ENCODE results near the gene ANKRD9. TPM values are rescaled to one million over a fixed set of nuclear protein-coding genes. Genes with fewer than 3 reads are reported as not detected.
A peak's percentile ranks its signal among the peaks of the same experiment; 100 is the strongest.

Gene ANKRD9
- total and polyA plus RNA-seq, 12 donors: 94.4 to 264 (median 120) TPM

DNA sequence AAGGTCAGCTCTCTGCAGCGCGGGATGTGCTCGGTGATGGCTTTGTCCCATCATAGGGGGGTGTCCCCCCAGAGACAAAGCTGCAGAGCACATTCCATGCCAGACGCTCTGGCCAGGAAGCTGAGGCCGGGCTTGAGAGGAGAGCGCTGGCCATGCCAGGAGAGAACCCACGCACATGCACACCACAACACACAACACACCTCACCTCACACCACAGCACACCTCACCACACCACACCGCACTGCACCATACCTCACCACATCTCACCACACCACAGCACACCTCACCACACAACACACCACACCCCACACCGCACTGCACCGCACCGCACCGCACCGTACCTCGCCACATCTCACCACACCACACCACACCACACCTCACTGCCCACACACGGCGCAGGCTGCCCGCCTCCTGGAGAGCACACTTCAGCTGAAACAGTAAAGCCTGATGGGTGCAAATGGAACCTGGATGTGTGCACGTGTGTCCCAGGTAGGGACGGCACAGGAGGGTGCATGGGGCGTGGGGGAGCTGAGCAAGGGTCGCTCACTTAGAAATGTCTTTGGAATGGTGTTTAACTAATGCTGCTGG, 10.8 kb downstream of the ANKRD9 start:
- H3K9me3 ChIP-seq: no peaks in the 10 kb centered on the region
- peaks cover 9 to 60% (median 29%) of the 10 kb centered on the region in 9 donors for H3K4me1 ChIP-seq
- H3K27me3 ChIP-seq: no peaks in the 10 kb centered on the region
- peak overlapping the region in 9 of 10 donors; percentile 61 to 96 (median 89) for H3K27ac ChIP-seq
- 75 to 81% methylated on average over 21 of the region's 21 CpGs for WGBS, 2 donors
- DNase-seq (no peak), ATAC-seq (peak in 2 of 8 donors; percentile 4 to 24)
- no peak overlapping the region for H3K4me3 ChIP-seq
- intact Hi-C loops (cut with DNase I): loop anchor here in 1 of 10 donors (2.0 kb wide), 1 partner anchor 48 kb away; no protein-coding TSS in a partner anchor
- TF ChIP-seq, protein P1, sequence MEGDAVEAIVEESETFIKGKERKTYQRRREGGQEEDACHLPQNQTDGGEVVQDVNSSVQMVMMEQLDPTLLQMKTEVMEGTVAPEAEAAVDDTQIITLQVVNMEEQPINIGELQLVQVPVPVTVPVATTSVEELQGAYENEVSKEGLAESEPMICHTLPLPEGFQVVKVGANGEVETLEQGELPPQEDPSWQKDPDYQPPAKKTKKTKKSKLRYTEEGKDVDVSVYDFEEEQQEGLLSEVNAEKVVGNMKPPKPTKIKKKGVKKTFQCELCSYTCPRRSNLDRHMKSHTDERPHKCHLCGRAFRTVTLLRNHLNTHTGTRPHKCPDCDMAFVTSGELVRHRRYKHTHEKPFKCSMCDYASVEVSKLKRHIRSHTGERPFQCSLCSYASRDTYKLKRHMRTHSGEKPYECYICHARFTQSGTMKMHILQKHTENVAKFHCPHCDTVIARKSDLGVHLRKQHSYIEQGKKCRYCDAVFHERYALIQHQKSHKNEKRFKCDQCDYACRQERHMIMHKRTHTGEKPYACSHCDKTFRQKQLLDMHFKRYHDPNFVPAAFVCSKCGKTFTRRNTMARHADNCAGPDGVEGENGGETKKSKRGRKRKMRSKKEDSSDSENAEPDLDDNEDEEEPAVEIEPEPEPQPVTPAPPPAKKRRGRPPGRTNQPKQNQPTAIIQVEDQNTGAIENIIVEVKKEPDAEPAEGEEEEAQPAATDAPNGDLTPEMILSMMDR (IDR thresholded peaks at IDR 0.05): no peak
- peaks cover 0 to 33% (median 6%) of the 10 kb centered on the region in 9 donors for H3K36me3 ChIP-seq

GRCh38 chr14:102497998-102498677, 11.4 kb downstream of the ANKRD9 start:
- WGBS, 2 donors: 77 to 84% methylated on average over 30 of the region's 30 CpGs
- TF ChIP-seq, protein P1 (IDR thresholded peaks at IDR 0.05): peak in 5 of 9 donors; percentile 13 to 36 (median 26)
- Histone ChIP-seq H3K27ac (peak overlapping the region in 9 of 10 donors; percentile 26 to 96 (median 89)), H3K36me3 (peaks cover 0 to 36% (median 6%) of the 10 kb centered on the region in 9 donors), H3K9me3 (no peaks in the 10 kb centered on the region), H3K4me1 (peaks cover 9 to 54% (median 26%) of the 10 kb centered on the region in 9 donors), H3K4me3 (no peak overlapping the region), H3K27me3 (no peaks in the 10 kb centered on the region)
- intact Hi-C loops (cut with DNase I): loop anchor here in 1 of 10 donors (2.0 kb wide), 1 partner anchor 47 kb away; no protein-coding TSS in a partner anchor
- peak in 1 of 2 donors; percentile 36 for DNase-seq
- peak in 2 of 8 donors; percentile 1 to 15 for ATAC-seq

DNA sequence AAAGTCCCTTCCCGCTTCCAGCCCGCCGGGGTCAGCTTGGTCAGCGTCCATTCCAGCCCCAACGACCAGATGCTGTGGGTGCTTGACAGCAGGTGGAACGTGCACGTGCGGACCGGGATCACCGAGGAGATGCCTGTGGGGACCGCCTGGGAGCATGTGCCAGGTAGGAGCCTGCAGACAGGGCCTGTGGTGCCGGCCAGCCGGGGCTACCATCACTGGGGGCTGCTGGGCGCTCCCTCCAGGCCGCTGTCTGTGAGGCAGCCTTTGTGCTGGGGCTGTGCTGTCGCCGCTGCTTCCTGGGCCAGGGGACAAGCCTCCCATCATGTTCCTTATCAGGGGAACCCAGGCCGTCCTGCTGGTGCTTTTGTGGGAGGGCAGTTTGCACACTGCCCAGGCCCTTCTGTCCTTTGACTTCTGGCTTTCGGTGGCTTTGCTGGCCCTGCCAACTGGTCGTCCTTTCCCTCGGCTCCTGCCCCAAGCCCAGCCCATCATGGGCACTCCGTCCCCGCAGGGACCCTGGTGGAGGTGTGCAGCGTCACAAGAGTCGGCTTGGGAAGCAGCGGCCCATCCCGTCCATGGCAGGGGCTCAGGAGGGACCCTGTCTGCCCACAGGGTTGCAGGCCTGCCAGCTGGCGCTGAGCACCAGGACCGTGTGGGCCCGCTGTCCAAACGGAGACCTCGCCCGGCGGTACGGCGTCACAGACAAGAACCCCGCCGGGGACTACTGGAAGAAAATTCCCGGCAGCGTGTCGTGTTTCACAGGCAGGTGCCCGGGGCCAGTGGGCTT, 12.4 kb downstream of the ANKRD9 start:
- H3K27ac ChIP-seq: peak overlapping the region in 3 of 10 donors; percentile 89 to 95 (median 94)
- ATAC-seq (no peak), DNase-seq (peak in 1 of 2 donors; percentile 14)
- H3K9me3 ChIP-seq: no peaks in the 10 kb centered on the region
- intact Hi-C loops (cut with DNase I): no loop called here
- peaks cover 0 to 36% (median 6%) of the 10 kb centered on the region in 9 donors for H3K36me3 ChIP-seq
- no peaks in the 10 kb centered on the region for H3K27me3 ChIP-seq
- WGBS, 2 donors: 93% methylated on average over 42 of the region's 42 CpGs
- H3K4me1 ChIP-seq: peaks cover 9 to 44% (median 26%) of the 10 kb centered on the region in 9 donors
- TF ChIP-seq, protein P1 (IDR thresholded peaks at IDR 0.05): no peak
- no peak overlapping the region for H3K4me3 ChIP-seq

DNA sequence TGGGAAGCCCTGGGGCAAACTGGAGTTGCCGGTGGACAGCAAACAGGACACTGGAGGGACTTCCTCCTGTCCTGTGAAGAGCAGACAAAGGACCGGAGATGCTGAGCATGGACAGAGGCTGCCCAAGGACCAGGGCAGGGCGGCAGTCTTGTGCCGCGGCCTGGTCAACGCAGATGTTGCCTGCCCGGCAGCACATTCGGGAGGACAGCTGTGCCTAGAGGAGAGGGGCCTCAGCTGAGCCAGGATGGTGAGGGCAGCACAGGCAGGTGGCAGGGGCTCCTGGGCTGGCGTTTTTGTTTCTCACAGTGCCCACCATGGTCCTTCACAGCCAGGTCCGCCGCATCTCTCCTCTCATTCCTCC, 13.3 kb downstream of the ANKRD9 start:
- Histone ChIP-seq H3K27ac (no peak overlapping the region), H3K36me3 (peaks cover 0 to 36% (median 6%) of the 10 kb centered on the region in 9 donors), H3K4me1 (peaks cover 9 to 35% (median 24%) of the 10 kb centered on the region in 9 donors), H3K27me3 (no peaks in the 10 kb centered on the region), H3K9me3 (no peaks in the 10 kb centered on the region), H3K4me3 (no peak overlapping the region)
- DNase-seq (no peak), ATAC-seq (no peak)
- 95 to 97% methylated on average over 11 of the region's 11 CpGs for whole genome bisulfite sequencing, 2 donors
- TF ChIP-seq, protein P1 (IDR thresholded peaks at IDR 0.05): no peak
- intact Hi-C loops (cut with DNase I): no loop called here

Measured in heart right ventricle (tissue), 16 donors.